ENCODE results near the gene FRA10AC1.

- TF ChIP-seq EZH2 (IDR thresholded peaks at IDR 0.05; ENCODE audit: insufficient read depth, poor library complexity, severe bottlenecking): no peak
- no peak for TF ChIP-seq EZH2phosphoT487 (IDR thresholded peaks at IDR 0.05; ENCODE audit: insufficient read depth, low read depth)
These were observed 72.6 kb downstream of the FRA10AC1 start for GRCh38 chr10:93629647-93630305.

All from GM23248 (cell line).